PC-3 (cell line): ENCODE data around the gene ECT2L. TPM values are rescaled to one million over a fixed set of nuclear protein-coding genes. Genes with fewer than 3 reads are reported as not detected.

Experiments used
- ATAC-seq: fragments of 200-7000 bp; cut with Tn5 transposase; 2 replicates; pipeline ENCODE4 v1.9.1; 2020; ENCODE audit warnings: mild to moderate bottlenecking, moderate library complexity
- BruUV-seq: library from RNA; stranded (reverse); fragments of 400-500 nt; replicated peaks from 2 replicates; lab custom pipeline; 2021; lab: Mats Ljungman, UMichigan
- CTCF ChIA-PET: fragments of 300-600 bp; sonication (Branson Sonifier 250); formaldehyde crosslinking; loops from one replicate; lab custom pipeline; 2022; ENCODE audit warnings: antibody characterized with exemption; lab: Charles Lee
- POLR2A ChIA-PET: fragments of 300-600 bp; sonication (Branson Sonifier 250); formaldehyde crosslinking; loops from one replicate; lab custom pipeline; 2022; ENCODE audit warnings: antibody characterized with exemption; ENCODE audit not compliant: unreplicated experiment; lab: Charles Lee
- DNase-seq: peaks from one replicate; pipeline ENCODE4 v3.0.0-alpha.2; 2015
- H2AFZ ChIP-seq: fragments of 300-600 bp; sonication (generic); 2 replicates; pipeline ENCODE4 v1.6.0; 2016; ENCODE audit warnings: antibody characterized with exemption, low read length
- H3F3A ChIP-seq: fragments of 300-600 bp; sonication (generic); one replicate; pipeline ENCODE4 v1.6.0; 2017; ENCODE audit warnings: antibody characterized with exemption, low read length, control low read depth, mild to moderate bottlenecking; ENCODE audit not compliant: unreplicated experiment
- H3K27ac ChIP-seq: fragments of 300-600 bp; sonication (generic); 2 replicates; pipeline ENCODE4 v1.5.1; 2016; ENCODE audit warnings: mild to moderate bottlenecking, low read length
- H3K27me3 ChIP-seq: fragments of 300-600 bp; sonication (generic); 2 replicates; pipeline ENCODE4 v1.6.1; 2016; ENCODE audit warnings: low read length, mixed read lengths
- H3K36me3 ChIP-seq: fragments of 300-600 bp; sonication (generic); 2 replicates; pipeline ENCODE4 v1.6.1; 2016; ENCODE audit warnings: low read depth, mixed run types, low read length, mixed read lengths
- H3K4me1 ChIP-seq: fragments of 300-600 bp; sonication (generic); 2 replicates; pipeline ENCODE4 v1.5.1; 2016; ENCODE audit warnings: low read length; ENCODE audit not compliant: insufficient read depth
- H3K4me2 ChIP-seq: fragments of 300-600 bp; sonication (generic); 2 replicates; pipeline ENCODE4 v1.6.0; 2016; ENCODE audit warnings: low read length
- H3K4me3 ChIP-seq: fragments of 300-600 bp; sonication (generic); 2 replicates; pipeline ENCODE4 v1.5.1; 2016; ENCODE audit warnings: mild to moderate bottlenecking, low read length, mixed read lengths
- H3K79me2 ChIP-seq: fragments of 300-600 bp; sonication (generic); 2 replicates; pipeline ENCODE4 v1.6.1; 2017; ENCODE audit warnings: low read length, mixed read lengths
- H3K9ac ChIP-seq: fragments of 300-600 bp; sonication (generic); 2 replicates; pipeline ENCODE4 v1.6.0; 2016; ENCODE audit warnings: mild to moderate bottlenecking, low read length
- H3K9me2 ChIP-seq: fragments of 300-600 bp; sonication (generic); replicated peaks from 2 replicates; pipeline ENCODE4 v1.6.1; 2016; ENCODE audit warnings: mixed run types, low read length, mixed read lengths
- H3K9me3 ChIP-seq: fragments of 300-600 bp; sonication (generic); 2 replicates; pipeline ENCODE4 v1.6.1; 2016; ENCODE audit warnings: low read length, mixed read lengths
- H4K20me1 ChIP-seq: fragments of 300-600 bp; sonication (generic); 2 replicates; pipeline ENCODE4 v1.6.1; 2016; ENCODE audit warnings: low read length, mixed read lengths
- CTCF ChIP-seq: fragments of 300-600 bp; sonication (generic); conservative IDR thresholded peaks from 2 replicates; pipeline ENCODE4 v1.5.1; 2017; ENCODE audit warnings: antibody characterized with exemption, low read depth, mild to moderate bottlenecking, low read length
- EZH2 ChIP-seq: fragments of 300-600 bp; sonication (generic); IDR thresholded peaks from one replicate; pipeline ENCODE4 v1.6.1; 2017; ENCODE audit warnings: antibody characterized with exemption, mild to moderate bottlenecking, low read length; ENCODE audit not compliant: unreplicated experiment
- EZH2phosphoT487 ChIP-seq: fragments of 300-600 bp; sonication (generic); IDR thresholded peaks from 2 replicates; pipeline ENCODE4 v1.6.1; 2018; ENCODE audit warnings: mild to moderate bottlenecking, antibody characterized with exemption, low read length, borderline replicate concordance
- intact Hi-C: fragments of 100-400 bp; cut with micrococcal nuclease; formaldehyde crosslinking; loops from 2 replicates; pipeline ENCODE4 v1.9.0; 2023
- total RNA-seq: library from RNA; depleted of rRNA; stranded (reverse); fragments of >200 nt; gene quantifications from 2 replicates; pipeline ENCODE4 v1.2.3, GENCODE V29; 2014

The ECT2L gene
- total RNA-seq, 1 experiment from 2014 or later, result not detected

- Histone ChIP-seq H3K36me3 (no peaks in the 10 kb centered on the region), H3K27me3 (no peaks in the 10 kb centered on the region), H3K9me3 (no peaks in the 10 kb centered on the region), H3K27ac (no peak overlapping the region), H3K4me2 (no peak overlapping the region), H2AFZ (no peak overlapping the region), H3K9ac (no peak overlapping the region), H3K9me2 (no peaks in the 10 kb centered on the region), H4K20me1 (no peaks in the 10 kb centered on the region), H3K79me2 (no peaks in the 10 kb centered on the region), H3K4me3 (no peak overlapping the region), H3K4me1 (no peaks in the 10 kb centered on the region), H3F3A (no peaks in the 10 kb centered on the region)
- CTCF ChIA-PET, result interaction anchor here (0.5 to 0.6 kb wide), 2 partner anchors 9 to 180 kb away, joined by 3 to 5 read pairs; no protein-coding TSS in a partner anchor
- no peak for ATAC-seq
- intact Hi-C loops, result no loop called here
- POLR2A ChIA-PET, result no interaction called here
- BruUV-seq, result no TSS peak
- DNase-seq, result no peak
- no peak for TF ChIP-seq EZH2
- TF ChIP-seq CTCF, result no peak
- no peak for TF ChIP-seq EZH2phosphoT487
These were observed 11.0 kb downstream of the ECT2L start for GRCh38 chr6:138806889-138807288.

- no peaks in the 10 kb centered on the region for H3K4me1 ChIP-seq
- H3K27ac ChIP-seq, result no peak overlapping the region
- H2AFZ ChIP-seq, result no peak overlapping the region
- no peaks in the 10 kb centered on the region for H3K27me3 ChIP-seq
- no peak overlapping the region for H3K4me3 ChIP-seq
- H3K9ac ChIP-seq, result no peak overlapping the region
- H3K36me3 ChIP-seq, result no peaks in the 10 kb centered on the region
- H3K9me3 ChIP-seq, result no peaks in the 10 kb centered on the region
- no peaks in the 10 kb centered on the region for H4K20me1 ChIP-seq
- no peaks in the 10 kb centered on the region for H3K9me2 ChIP-seq
- BruUV-seq, result no TSS peak
- no peak overlapping the region for H3K4me2 ChIP-seq
- ChIA-PET CTCF (no interaction called here), POLR2A (no interaction called here)
- no peak for ATAC-seq
- TF ChIP-seq CTCF (no peak), EZH2 (no peak), EZH2phosphoT487 (no peak)
- no peaks in the 10 kb centered on the region for H3F3A ChIP-seq
- DNase-seq, result no peak
- H3K79me2 ChIP-seq, result no peaks in the 10 kb centered on the region
- intact Hi-C loops, result loop anchor here (10.0 kb wide), 2 partner anchors 295 to 405 kb away; no protein-coding TSS in a partner anchor
These were observed 13.8 kb downstream of the ECT2L start for GRCh38 chr6:138809677-138810076.

- Histone ChIP-seq H3K36me3 (no peaks in the 10 kb centered on the region), H3K9me2 (no peaks in the 10 kb centered on the region), H3K79me2 (no peaks in the 10 kb centered on the region), H3K27me3 (no peaks in the 10 kb centered on the region), H3F3A (no peaks in the 10 kb centered on the region), H4K20me1 (no peaks in the 10 kb centered on the region), H3K9me3 (no peaks in the 10 kb centered on the region), H2AFZ (no peak overlapping the region), H3K4me1 (peaks cover 7% of the 10 kb centered on the region), H3K4me2 (no peak overlapping the region), H3K27ac (no peak overlapping the region), H3K4me3 (no peak overlapping the region), H3K9ac (no peak overlapping the region)
- ChIA-PET CTCF (no interaction called here), POLR2A (no interaction called here)
- intact Hi-C loops, result loop anchor here (10.0 kb wide), 2 partner anchors 293 to 403 kb away; no protein-coding TSS in a partner anchor
- ATAC-seq (no peak), DNase-seq (no peak)
- TF ChIP-seq EZH2phosphoT487, result no peak
- TF ChIP-seq CTCF, result no peak
- TF ChIP-seq EZH2, result no peak
- BruUV-seq, result no TSS peak
These were observed 16.0 kb downstream of the ECT2L start for GRCh38 chr6:138811866-138812265.
